ENCODE results near the gene GUCD1.

GRCh38 chr22:24514241-24515026 is 40.5 kb downstream of the GUCD1 start:
- TF ChIP-seq ELF4 (CRISPR knock-in tag; IDR thresholded peaks at IDR 0.05; ENCODE audit: borderline replicate concordance) (0 out of 2 replicates have a peak, but pooled peaks have one; percentile 62), SMAD9 (CRISPR knock-in tag; IDR thresholded peaks at IDR 0.05) (0 out of 2 replicates have a peak, but pooled peaks have one; percentile 51), CTCF (CRISPR knock-in tag; IDR thresholded peaks at IDR 0.05) (peak; percentile 32; the same call in 1 of the 2 replicates)
